ENCODE results near the gene TYRO3.

DNA sequence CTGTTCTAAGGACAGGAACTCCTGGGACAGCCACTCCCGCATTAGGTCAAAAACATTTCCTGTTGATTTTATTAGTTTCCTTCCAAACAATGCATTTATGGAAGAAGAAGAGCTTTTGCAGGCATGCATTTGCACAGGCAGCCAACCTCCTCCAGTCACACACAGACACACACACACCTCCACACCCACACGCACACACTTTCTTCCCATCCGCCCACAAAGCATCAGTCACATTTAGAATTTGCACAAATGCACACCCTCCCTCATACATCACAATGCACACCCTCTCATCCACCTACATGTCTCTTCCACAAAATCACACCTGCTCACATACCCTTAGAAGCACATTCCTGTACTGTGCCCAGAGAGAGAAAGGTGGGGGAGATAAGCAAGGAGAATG, 4.1 kb upstream of the TYRO3 start:
- TF ChIP-seq EP300 (IDR thresholded peaks at IDR 0.05) (no peak), POLR2AphosphoS5 (IDR thresholded peaks at IDR 0.05) (no peak)

All from esophagus muscularis mucosa (tissue), 3 donors.